Mucosa of gallbladder (tissue), 1 donor: ENCODE measurements around the gene RRP1. TPM values are rescaled to one million over a fixed set of nuclear protein-coding genes. Genes with fewer than 3 reads are reported as not detected.

Source experiments
- DNase-seq: peaks from one replicate; pipeline ENCODE4 v3.0.0-alpha.2; 2020; ENCODE audit warnings: low spot score
- total RNA-seq: library from RNA; stranded (reverse); gene quantifications from one replicate; pipeline ENCODE4 v1.2.1, GENCODE V29; 2021
- donor health status: DM: no; HTN: no; CAD: no.

Gene RRP1
- total RNA-seq, 1 donor from 2014 or later: 19.2 TPM

DNA sequence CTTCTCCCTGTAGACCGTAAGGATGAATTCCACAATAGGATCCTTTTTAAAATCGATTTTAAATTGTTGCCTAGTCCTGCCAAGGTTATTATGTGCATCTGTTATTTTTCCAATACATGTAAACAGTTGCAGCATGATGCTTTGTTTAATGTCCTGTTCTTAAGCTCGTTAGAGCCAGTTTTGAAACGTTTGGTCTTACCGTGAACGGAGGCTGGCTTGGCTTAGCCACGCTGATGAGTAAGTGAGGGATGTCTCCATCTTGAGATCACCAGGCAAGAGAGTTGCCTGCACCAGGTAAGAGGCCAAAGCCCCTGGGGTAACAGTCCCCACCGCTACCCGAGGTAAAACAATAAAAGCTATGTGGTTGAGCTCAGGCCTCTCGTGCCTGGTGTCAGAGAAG lies 30.6 kb upstream of the RRP1 start:
- DNase-seq: no peak

DNA sequence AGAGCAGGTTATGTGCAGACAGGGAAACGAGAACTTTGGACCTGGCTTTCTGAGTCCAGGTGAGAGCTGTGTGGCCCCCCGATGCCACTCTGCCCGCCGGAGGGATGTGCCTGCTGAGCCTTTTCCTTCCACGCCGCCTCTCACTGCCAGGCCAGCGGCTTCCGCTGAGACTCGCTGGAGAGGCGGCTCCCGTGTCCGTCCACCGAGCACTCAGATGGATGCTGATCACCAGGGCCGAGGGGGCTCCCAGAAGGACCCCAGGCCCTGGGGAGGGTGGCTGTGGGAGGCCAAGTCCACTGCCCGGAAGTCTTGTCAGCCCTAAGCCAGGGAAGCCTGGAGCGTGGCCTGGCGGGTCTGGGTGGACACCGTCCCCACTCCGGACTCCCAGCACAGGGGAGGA lies 29.7 kb upstream of the RRP1 start:
- no peak for DNase-seq

DNA sequence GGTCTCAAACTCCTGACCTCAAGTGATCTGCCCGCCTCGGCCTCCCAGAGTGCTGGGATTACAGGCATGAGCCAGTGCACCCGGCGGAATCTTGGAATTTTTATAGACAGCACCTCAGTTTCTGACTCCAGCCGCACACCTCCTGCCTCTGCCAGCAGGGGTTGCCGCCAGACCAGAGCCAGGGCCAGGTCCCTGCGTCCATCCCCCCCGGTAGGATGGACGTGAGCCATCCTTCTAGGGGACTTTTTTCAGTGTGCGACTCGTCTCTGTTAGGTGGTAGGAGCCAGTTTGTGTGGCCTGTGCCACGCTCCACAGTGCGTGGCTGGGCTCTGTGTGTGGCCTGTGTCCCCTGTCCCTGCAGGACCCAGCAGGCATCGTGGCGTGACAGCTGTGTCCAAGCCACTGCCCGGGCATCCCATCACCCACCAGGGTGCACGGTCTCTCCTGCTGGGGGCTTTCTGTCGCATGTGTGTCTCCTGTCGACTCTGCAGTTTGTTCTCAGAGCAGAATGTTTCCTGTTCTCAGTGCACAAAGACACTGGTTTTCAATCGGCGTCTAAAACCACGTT lies 28.9 kb upstream of the RRP1 start:
- no peak for DNase-seq

DNA sequence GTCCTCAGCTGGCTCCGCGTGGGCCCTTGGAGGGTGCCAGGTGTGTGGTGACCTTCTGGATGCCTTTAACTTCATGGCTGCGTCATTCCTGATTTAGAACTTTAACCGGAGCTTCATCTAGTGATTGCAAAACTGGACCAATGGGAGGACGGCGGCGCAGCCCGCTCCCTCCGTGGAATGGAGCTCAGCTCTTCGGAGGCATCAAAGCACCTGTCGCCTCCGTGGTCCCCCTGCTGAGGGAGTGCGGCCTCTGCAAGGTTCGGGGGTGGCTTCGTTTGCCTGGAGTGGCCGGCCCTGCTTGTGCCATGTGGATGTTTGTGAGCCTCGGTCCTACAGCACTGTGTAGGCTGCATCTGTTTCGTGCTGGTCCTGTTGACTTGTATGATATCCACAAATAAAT lies 27.5 kb upstream of the RRP1 start:
- no peak for DNase-seq

DNA sequence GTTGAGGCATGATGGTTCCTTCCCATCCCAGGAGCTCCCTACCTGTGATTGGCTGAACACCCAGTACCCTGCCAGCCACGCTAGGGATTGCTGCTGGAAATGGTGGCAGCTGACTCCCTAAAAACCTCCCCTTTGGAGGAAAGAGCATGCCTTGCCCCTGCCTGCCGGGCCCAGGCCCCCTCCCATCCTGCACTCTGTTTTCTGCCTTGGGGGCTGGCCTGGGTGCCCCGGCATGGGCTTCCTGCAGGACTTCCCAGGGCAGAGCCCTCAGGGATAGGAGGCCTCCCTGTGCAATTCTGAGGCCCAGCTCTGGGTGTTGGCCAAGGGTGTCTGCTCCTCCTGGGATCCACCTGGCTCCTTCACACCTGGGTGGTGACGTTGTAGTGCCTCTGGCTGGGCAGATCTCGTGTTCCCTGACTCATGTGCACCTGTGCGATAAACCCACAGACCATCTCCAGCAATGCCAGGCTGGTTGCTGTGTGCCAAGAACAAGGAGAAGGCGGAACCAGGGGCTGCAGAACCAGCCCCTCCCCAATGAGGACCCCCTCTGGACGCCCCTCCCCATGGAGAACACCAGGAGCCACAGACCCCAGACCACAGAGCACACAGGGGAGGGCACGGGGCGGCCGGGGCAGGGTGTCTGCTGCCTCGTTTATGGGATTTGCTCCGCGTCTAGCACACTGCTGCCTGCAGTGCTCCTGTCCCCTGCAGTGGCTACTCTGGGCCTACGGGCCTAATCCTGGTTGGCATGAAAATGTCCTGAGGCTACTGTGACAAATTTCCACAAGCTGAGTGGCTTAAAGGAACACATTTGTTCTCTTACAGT lies 26.9 kb upstream of the RRP1 start:
- DNase-seq: no peak

DNA sequence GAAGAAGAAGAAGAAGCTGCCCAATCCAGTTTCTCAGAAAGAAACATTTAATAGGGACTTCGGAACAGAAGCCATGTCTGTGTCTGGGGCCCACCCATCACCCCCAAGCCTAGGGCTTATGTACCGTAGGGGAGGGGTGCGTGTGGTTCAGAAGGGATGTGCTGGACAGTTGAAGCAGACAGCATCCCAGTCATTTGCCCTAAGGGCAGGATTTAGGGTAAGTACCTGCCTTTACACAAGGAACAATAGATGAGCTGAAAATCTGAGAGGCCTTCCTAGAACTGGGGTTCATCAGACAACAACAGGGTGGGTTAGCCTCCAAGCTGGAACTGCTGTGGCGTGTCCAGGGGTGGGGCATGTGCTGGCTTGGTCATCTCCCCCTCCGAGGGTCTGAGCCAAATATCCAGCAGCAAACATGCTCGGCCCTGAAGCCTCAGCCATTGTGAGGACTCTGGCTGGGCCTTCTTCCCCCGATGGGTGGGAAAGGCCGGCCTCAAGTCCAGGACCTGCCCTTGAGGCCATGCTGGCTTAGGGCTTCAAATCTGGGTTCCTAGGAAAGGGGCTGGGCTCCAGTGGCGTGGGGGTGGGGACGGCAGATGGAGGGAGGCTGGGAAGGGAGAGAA lies 25.4 kb upstream of the RRP1 start:
- no peak for DNase-seq

DNA sequence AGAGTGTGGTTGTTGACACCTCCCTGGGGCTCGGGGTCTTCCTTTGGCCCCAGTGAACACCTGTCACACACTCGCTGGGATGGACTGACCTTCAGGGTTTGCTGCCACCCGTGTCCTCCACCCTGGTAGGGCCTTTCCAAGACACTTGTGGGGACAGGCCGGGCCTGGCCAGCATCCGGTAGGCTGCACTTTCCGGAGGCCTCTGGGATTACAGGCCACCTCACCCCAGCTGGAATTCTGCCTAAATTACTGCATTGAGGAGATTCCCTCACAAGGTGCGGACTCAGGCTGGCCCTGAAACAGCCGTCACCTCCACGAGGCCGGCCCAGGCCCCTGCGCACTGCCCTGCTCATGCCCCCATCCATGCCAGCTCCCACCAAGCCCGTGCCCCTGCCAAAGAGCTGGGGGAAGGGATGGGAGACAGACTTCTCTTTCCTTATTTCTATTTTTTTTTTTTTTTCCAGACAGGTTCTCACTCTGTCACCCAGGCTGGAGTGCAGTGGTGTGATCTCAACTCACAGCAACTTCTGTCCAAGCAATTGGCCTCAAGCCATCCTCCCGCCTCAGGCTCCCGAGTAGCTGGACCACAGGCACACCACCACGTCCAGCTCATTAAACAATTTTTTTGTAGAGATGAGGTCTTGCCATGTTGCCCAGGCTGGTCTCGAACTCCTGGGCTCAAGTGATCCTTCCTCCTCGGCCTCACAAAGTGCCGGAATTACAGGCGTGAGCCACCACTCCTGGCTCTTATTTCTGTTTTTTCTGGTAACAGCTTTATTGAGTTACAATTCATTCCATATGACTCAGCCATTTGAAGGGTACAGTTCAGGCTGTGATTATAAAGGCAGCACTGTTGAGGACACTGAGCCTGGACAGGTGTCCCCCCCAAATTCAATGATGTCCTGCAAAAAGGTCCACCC lies 24.5 kb upstream of the RRP1 start:
- no peak for DNase-seq

DNA sequence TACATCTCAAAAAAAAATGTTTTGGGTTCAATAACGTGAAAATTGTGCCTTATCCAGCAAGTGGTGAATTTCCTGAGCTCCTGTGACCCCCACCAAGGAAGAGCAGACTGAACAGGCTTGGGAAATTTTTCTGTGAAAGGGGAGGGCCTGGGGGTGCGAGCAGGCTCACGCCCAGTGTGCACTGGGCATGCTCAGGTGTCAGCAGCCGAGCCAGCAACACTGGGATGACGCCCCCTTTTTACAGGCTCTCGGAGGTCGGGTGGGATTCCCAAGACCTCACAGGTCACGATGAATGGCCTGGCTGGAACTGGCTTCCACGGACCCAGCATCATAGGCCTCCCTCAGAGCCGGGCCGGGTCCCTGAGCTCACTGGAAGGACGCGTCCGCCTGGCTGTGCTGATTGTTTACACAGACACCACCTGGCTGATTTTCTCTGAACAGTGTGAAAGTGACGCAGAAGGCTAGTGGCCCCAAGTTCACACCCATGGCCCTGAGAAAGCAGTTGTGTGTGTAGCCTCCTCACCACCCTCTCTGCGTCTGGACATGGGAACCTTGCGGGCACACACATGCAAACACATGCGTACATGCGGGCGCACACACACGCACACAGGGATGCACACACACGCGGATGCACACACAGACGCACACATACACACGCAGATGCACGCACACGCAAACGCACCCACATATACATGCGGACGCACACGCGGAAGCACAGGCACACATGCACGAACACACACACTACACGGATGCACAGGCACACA lies 22.5 kb upstream of the RRP1 start:
- DNase-seq: peak; percentile 33

DNA sequence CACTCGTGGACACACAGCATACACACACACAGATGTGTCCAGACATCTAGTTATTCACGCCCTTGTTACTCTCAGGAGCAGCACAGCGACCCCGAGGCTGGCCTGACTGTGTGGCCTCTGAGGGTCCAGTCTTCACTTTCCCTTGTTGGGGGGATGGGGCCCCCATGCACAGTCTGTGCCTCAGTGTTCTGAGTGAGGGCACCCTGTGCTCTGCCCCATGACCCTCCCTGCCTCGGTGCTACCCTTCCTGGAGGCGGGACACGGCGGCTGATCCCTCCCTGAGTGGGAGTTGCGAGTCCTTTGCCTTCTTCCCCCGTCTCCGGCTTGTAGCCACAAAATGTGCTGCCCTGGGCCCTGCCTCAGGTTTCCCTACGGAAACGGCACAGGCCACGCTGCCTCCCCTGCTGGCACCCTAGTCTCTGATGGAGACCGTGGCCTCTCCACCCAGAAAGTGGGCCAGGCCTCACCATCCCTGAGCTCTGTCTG lies 21.8 kb upstream of the RRP1 start:
- no peak for DNase-seq

DNA sequence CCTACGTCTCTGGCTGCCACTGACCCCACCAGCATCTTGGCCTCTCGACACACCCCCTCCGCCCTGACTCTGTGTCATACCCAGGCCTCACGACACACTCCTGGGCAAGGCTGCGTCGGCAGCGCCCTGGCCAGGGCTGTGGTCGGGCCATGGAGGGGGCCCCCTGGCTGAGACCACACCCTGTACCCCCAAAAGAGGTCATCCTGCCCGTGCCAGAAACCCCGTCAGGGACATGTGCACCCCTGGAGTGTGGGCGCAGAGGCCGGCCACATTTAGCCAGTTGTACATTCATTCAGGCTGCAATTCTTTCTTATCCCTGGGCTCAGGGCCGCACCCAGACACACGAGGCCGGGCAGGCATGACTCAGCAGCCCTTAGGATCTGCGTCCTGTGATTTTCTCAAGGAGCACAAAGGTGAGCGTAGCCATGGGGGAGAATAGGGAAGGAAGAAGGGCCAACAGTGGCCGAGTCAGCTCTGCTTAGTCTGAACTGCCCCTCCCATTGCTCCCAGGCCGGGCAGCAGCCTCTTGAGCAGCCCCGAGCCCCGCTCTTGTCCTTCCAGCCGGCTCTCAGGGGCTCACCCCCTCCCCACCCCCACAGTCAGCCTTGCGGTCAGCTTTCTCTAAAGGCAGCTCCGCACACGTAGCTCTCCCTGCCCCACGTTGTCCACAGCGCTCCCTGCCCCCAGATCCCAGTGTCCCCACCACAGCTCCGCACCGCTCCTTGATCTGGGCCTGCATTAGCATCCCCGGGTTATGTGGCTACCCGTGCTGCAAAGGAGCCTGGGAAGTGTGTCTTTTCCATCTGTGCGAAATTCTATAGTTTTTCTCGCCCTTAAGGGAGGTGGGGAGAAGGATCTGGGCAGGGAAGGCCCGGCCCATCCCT lies 21.2 kb upstream of the RRP1 start:
- DNase-seq: peak; percentile 77

DNA sequence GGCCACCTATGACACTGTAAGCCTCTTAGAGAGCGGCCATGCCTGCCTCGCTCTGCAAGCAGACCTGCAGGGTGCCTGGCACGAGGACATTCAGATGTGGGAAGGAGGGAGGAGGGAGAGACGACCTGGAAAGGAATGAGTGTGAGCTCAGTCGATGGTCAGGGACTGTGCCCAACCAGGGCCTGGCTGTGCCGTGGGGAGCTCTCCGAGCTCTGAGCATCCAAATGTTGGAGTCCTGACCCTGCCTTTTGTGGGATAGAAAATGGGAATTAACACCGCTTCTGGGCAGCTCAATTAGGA lies 20.6 kb upstream of the RRP1 start:
- no peak for DNase-seq

DNA sequence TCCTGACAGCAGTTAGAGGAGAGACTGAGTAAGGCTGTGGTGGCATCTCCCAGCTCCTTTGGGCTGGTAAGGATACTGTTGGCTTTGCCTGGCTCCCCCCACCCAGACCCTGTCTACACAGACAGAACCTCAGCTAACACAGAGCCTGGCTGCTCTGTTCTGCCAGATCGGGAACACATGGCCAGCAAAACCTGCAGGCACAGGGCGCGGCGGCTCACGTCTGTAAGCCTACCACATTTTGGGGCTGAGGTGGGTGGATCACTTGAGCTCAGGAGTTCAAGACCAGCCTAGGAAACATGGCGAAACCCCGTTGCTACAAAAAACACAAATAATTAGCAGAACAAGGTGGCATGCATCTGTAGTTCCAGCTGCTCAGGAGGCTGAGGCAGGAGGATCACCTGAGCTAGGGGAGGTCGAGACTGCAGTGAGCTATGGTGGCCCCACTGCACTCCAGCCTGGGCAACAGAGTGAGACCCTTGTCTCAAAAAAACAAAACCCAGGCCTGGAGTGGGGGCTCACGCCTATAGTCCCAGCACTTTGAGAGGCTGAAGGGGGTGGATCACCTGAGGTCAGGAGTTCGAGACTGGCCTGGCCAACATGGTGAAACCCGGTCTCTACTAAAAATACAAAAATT lies 19.9 kb upstream of the RRP1 start:
- no peak for DNase-seq

DNA sequence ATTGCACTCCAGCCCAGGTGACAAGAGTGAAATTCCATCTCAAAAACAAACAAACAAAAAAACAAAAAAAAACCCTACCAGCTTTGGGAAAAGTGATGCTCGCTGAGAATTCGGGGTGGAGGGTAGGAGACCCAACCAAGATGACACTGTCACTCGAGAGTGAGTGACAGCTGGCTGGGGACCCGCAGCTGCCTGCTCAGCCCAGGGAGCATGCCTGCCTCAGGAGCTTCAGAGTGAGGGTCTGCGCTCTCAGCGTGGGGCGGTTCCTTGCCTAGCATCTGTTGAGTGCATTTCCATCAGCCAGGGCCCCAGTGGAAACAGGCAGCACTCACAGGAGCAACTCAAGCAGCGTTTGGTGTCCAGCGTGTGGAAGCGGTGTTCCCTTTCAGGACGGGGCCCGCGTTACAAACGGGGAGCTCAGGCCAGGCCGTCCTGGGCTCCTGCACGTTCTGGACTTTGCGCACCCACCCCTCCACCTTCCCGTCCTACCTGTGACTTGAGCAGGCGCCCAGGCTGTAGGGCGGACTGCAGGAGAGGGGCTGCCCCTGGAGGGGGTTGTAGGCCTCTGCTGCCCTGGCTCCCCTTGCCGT lies 19.2 kb upstream of the RRP1 start:
- DNase-seq: no peak

DNA sequence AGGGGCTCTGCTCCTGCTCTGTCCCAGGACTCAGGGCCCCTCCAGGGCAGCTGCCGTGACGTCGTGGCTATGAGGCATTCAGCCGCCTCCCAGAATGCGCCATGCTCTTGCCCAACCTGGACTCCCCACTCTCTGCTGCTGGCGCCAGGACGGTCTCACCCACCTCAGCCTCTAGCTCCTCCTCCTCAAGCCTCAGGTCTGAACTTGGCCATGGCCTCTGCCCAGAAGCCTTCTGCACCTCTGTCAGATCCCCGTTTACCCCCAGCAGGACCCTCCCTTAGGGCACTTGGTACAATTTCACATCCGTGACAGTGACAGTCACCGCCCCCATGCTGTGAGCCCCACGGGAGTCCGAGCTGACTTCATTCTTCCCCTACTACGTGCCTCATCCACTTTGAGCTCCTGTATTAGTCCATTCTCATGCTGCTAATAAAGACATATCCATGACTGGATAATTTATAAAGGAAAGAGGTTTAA lies 18.1 kb upstream of the RRP1 start:
- DNase-seq: no peak

DNA sequence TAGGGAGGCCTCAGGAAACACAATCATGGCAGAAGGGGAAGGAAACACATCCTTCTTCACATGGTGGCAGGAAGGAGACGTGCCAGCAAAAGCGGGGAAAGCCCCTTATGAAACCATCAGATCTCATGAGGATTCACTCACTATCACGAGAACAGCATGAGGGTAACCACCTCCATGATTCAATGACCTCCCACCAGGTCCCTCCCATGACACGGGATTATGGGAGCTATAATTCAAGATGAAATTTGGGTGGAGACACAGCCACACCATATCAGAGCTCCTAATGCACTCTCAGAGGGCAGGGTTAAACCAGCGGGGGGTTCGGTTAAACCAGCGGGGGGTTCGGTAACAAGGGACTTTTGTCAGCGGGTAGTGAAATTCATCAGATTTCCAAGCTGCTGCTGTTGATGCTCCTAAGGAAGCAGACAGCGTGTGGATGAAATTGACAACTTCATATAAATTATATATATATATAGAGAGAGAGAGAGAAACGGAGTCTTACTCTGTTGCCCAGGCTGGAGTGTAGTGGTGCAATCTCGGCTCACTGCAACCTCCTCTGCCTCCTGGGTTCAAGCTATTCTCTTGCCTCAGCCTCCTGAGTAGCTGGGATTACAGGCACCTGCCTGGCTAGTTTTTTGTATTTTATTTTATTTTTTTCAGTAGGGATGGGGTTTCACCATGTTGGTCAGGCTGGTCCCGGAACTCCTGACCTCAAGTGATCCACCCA lies 17.5 kb upstream of the RRP1 start:
- DNase-seq: no peak

DNA sequence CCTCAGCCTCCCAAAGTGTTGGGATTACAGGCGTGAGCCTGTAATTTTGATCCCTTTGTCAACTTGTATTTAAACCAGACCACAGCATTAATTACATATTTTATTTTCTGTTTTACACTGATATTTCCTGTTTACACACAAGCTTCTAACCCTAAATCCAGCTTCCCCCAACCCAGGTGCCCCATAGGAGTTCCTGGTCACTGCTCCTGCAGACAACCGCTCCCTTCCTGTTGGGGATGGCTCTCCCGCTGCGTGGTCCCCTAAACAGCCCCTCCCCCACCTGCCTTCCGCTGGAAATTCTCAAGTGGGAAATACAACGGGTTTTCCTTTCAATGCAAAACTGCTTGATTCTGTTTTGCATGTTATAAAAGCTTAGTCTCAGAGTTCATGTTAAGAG lies 17.0 kb upstream of the RRP1 start:
- DNase-seq: no peak

DNA sequence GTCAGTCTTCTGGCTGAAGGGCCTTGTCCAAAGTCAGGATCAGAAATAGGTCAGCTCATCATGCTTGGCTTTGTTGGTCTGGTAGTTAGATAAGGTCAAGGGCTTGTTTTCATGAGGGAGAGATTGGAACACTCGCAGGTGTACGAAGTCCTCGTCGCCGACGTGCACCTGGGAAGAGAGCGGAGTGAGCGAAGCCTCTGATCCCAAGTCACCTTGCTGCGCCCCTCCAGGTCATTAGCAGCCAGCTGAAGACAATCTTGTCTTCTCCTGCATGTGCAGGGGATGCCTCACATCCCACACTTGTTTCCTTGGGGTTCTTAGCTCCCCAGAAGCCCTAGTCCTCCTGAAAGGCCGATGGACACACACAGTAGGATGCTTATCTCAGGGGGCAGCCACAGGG lies 15.2 kb upstream of the RRP1 start:
- DNase-seq: no peak

DNA sequence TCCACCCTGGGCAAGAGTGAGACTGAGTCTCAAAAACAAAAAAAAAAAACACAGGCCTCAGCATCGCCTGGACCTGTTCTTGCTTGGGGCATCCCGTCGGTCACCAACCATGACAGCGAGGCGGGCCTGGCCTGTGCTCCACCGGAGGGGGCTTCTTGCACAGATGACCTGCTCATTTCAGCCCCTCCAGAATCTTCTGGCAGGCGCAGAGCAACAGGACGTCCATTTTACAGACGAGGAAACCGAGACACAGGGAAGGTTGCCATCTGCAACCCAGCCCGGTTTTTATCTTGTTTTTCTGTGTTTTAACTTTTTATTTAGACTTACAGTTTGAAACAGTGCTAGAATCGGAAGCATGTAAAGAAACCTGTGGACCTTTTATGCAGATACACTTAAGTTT lies 14.2 kb upstream of the RRP1 start:
- no peak for DNase-seq
